ENCODE results near the gene OGFOD1. TPM values are rescaled to one million over a fixed set of nuclear protein-coding genes. Genes with fewer than 3 reads are reported as not detected.

OGFOD1 gene
- total and polyA plus RNA-seq, 10 of the 15 experiments (the other 5 are each of a cell fraction or from before 2014, with no cell fraction given): 31.4 to 119 (median 51.6) TPM

GRCh38 chr16:56463153-56463552 lies 11.8 kb downstream of the OGFOD1 start:
- H3K27ac ChIP-seq (ENCODE audit: control insufficient read depth, insufficient read depth): no peak overlapping the region
- no peaks in the 10 kb centered on the region for H3K9me3 ChIP-seq (replicated peaks; ENCODE audit: control insufficient read depth, insufficient read depth, low read length)
- ChIA-PET POLR2A (no interaction called here), CTCF (no interaction called here), SMC1A (ENCODE audit: uncharacterized antibody, unreplicated experiment) (no interaction called here), RAD21 (ENCODE audit: unreplicated experiment) (no interaction called here)
- TF ChIP-seq GABPA (IDR thresholded peaks at IDR 0.05; ENCODE audit: low read depth) (no peak), RAD51 (IDR thresholded peaks at IDR 0.05) (no peak), EP300 (IDR thresholded peaks at IDR 0.05; ENCODE audit: borderline replicate concordance in 1 of 2, control insufficient read depth in 1 of 2, low read depth in 2 of 2, low read length in 2 of 2) (no peak), ZBTB33 (IDR thresholded peaks at IDR 0.05) (no peak), TAF1 (IDR thresholded peaks at IDR 0.05; ENCODE audit: borderline replicate concordance, low read depth, low read length) (no peak), BCL11A (IDR thresholded peaks at IDR 0.05; ENCODE audit: low read depth, low read length) (no peak), HDAC6 (IDR thresholded peaks at IDR 0.05; ENCODE audit: unreplicated experiment) (no peak), CHD2 (IDR thresholded peaks at IDR 0.05; ENCODE audit: borderline replicate concordance, low read depth, low read length) (no peak), BCL3 (IDR thresholded peaks at IDR 0.05; ENCODE audit: borderline replicate concordance, insufficient read depth, low read depth, low read length, poor library complexity, severe bottlenecking) (no peak), ZNF687 (IDR thresholded peaks at IDR 0.05) (no peak), ATF7 (IDR thresholded peaks at IDR 0.05; ENCODE audit: low read depth) (no peak), ESRRA (IDR thresholded peaks at IDR 0.05; ENCODE audit: low read length) (no peak), NFYB (IDR thresholded peaks at IDR 0.05; ENCODE audit: insufficient read depth, low read depth, low read length) (no peak)
- no peaks in the 10 kb centered on the region for H3K4me1 ChIP-seq (ENCODE audit: control insufficient read depth, insufficient read depth, low read length)
- no peak for FAIRE-seq
- no peak for ATAC-seq
- 97% methylated on average over 3 of the region's 6 CpGs for WGBS (ENCODE audit: insufficient coverage, insufficient replicate concordance, low lambda C conversion rate, missing lambda C conversion rate)
- H2AFZ ChIP-seq (ENCODE audit: control insufficient read depth, low read depth, low read length): no peak overlapping the region
- no TSS peak for BruUV-seq (replicated peaks)
- H3K9ac ChIP-seq (ENCODE audit: control insufficient read depth, insufficient read depth, low read length): no peak overlapping the region
- H4K20me1 ChIP-seq (ENCODE audit: control insufficient read depth, insufficient read depth): no peaks in the 10 kb centered on the region
- in situ Hi-C loops (cut with MboI): no loop called here
- H3K79me2 ChIP-seq (ENCODE audit: control insufficient read depth, insufficient read depth, low read length): no peaks in the 10 kb centered on the region
- no peak for DNase-seq (ENCODE audit: low read depth, low spot score)
- H3K27me3 ChIP-seq (replicated peaks in 1 of 2; ENCODE audit: control insufficient read depth in 2 of 2, insufficient read depth in 2 of 2, low read length in 1 of 2): no peaks in the 10 kb centered on the region
- intact Hi-C loops (cut with micrococcal nuclease; ENCODE audit: unreplicated experiment): no loop called here
- H3K4me3 ChIP-seq: no peak overlapping the region
- no peak overlapping the region for H3K4me2 ChIP-seq (ENCODE audit: control insufficient read depth, insufficient read depth)
- H3K36me3 ChIP-seq (ENCODE audit: control insufficient read depth in 2 of 2, insufficient read depth in 2 of 2, low read length in 1 of 2): peaks cover 2 to 21% of the 10 kb centered on the region in 2 experiments

Data from GM12878 (cell line).